Peyer's patch (tissue), 4 donors: ENCODE results near the gene MCUB.

Experiments
- CTCF ChIP-seq, 6 experiments: fragments of 450-650 bp in 4 of 6; fragments of 200-600 bp in 2 of 6; sonication (generic) in 1 of 6; IDR thresholded peaks; one replicate each; pipeline ENCODE4 v1.5.1; 2017 to 2019; ENCODE audit warnings: antibody characterized with exemption in 6 of 6, mild to moderate bottlenecking in 3 of 6, moderate library complexity in 1 of 6
- POLR2A ChIP-seq, 2 donors: fragments of 450-650 bp; IDR thresholded peaks; one replicate each; pipeline ENCODE4 v1.5.1; 2017; ENCODE audit warnings: antibody characterized with exemption in 2 of 2, mild to moderate bottlenecking in 2 of 2, moderate library complexity in 2 of 2

GRCh38 chr4:109553130-109553529 lies 6.9 kb upstream of the MCUB start:
- TF ChIP-seq CTCF (IDR thresholded peaks at IDR 0.05): no peak
- no peak for TF ChIP-seq POLR2A (IDR thresholded peaks at IDR 0.05)
